HepG2 (cell line): ENCODE data around the gene ABCG1. TPM values are rescaled to one million over a fixed set of nuclear protein-coding genes. Genes with fewer than 3 reads are reported as not detected.

Experiments
- ATAC-seq: fragments of 200-7000 bp; cut with Tn5 transposase; 3 replicates; pipeline ENCODE4 v1.9.1; 2020; ENCODE audit warnings: mild to moderate bottlenecking, moderate library complexity
- BruUV-seq: library from RNA; stranded (reverse); fragments of 400-500 nt; replicated peaks from 2 replicates; lab custom pipeline; 2021; lab: Mats Ljungman, UMichigan
- CTCF ChIA-PET: fragments of 300-600 bp; formaldehyde crosslinking; extraction: SDS; loops from one replicate; lab custom pipeline; 2021; ENCODE audit warnings: low total read pairs, inconsistent platforms, low intra/inter-chr PET ratio; lab: Yijun Ruan, JAX
- POLR2A ChIA-PET: fragments of 350-600 bp; sonication (Branson Sonifier 250); formaldehyde crosslinking; loops from one replicate; lab custom pipeline; 2020; ENCODE audit warnings: antibody characterized with exemption, inconsistent platforms; lab: Yijun Ruan, JAX
- DNase-seq: peaks from one replicate; pipeline ENCODE4 v3.0.0-alpha.2; 2015; ENCODE audit warnings: low spot score
- FAIRE-seq: peaks from 3 replicates; lab custom pipeline; 2011; peaks lifted over from hg19 to GRCh38; lab: Jason Lieb, UNC
- H2AFZ ChIP-seq: one replicate; pipeline ENCODE4 v1.6.1; 2011; ENCODE audit warnings: low read length, inconsistent platforms
- H3K27ac ChIP-seq: fragments of 300-600 bp; 3 replicates; pipeline ENCODE4 v1.8.0; 2011; ENCODE audit warnings: mixed run types, mild to moderate bottlenecking, mixed read lengths, low read length, inconsistent platforms; ENCODE audit not compliant: insufficient read depth; ENCODE audit errors: extremely low read length
- H3K27me3 ChIP-seq, 2 experiments: fragments of 200-600 bp in 1 of 2; 2 replicates in 1 of 2; 3 replicates in 1 of 2; pipeline versions ENCODE4 v1.6.0 to v1.8.0; 2011; ENCODE audit warnings: low read length in 2 of 2, mild to moderate bottlenecking in 2 of 2, moderate library complexity in 2 of 2, inconsistent platforms in 1 of 2; ENCODE audit not compliant: insufficient read depth in 2 of 2, control insufficient read depth in 1 of 2
- H3K36me3 ChIP-seq, 2 experiments: fragments of 200-600 bp in 1 of 2; replicated peaks in 1 of 2; 2 replicates in 1 of 2; 3 replicates in 1 of 2; pipeline versions ENCODE4 v1.5.1 to v1.8.0; 2011; ENCODE audit warnings: low read length in 2 of 2, inconsistent platforms in 1 of 2; ENCODE audit not compliant: insufficient read depth in 2 of 2, control insufficient read depth in 1 of 2
- H3K4me1 ChIP-seq: 2 replicates; pipeline ENCODE4 v1.5.1; 2012; ENCODE audit warnings: low read length, inconsistent platforms; ENCODE audit not compliant: insufficient read depth
- H3K4me2 ChIP-seq: 2 replicates; pipeline ENCODE4 v1.6.0; 2011; ENCODE audit warnings: low read depth, low read length, inconsistent platforms
- H3K4me3 ChIP-seq, 3 experiments: fragments of 200-600 bp in 1 of 3; sonication (generic), shearing (Covaris generic) in 1 of 3; replicated peaks in 1 of 3; 2 replicates each; pipeline ENCODE4 v1.5.1; 2011 to 2016; ENCODE audit warnings: low read length in 3 of 3, inconsistent platforms in 2 of 3, low read depth in 2 of 3, mild to moderate bottlenecking in 2 of 3, control low read depth in 1 of 3, mixed read lengths in 1 of 3; ENCODE audit not compliant: insufficient read depth in 1 of 3
- H3K79me2 ChIP-seq: one replicate; pipeline ENCODE4 v1.6.1; 2011; ENCODE audit warnings: low read length, inconsistent platforms; ENCODE audit not compliant: insufficient read depth
- H3K9ac ChIP-seq: 2 replicates; pipeline ENCODE4 v1.6.0; 2011; ENCODE audit warnings: mild to moderate bottlenecking, low read depth, low read length, inconsistent platforms; ENCODE audit not compliant: insufficient read depth
- H3K9me3 ChIP-seq: 2 replicates; pipeline ENCODE4 v1.5.1; 2012; ENCODE audit warnings: mild to moderate bottlenecking, low read length
- H4K20me1 ChIP-seq: 2 replicates; pipeline ENCODE4 v1.6.0; 2011; ENCODE audit warnings: inconsistent platforms, mild to moderate bottlenecking, low read length, moderate library complexity; ENCODE audit not compliant: insufficient read depth
- CENPBD1 ChIP-seq: sonication (generic); formaldehyde crosslinking; IDR thresholded peaks from 2 replicates; pipeline ENCODE4 v1.8.0; 2022; ENCODE audit warnings: missing genetic modification reagents, low read depth, mild to moderate bottlenecking, borderline replicate concordance
- ETV5 ChIP-seq: IDR thresholded peaks from 2 replicates; pipeline ENCODE4 v1.6.1; 2018; ENCODE audit warnings: missing biosample characterization, missing genetic modification reagents, inconsistent platforms, borderline replicate concordance
- KLF6 ChIP-seq: IDR thresholded peaks from 2 replicates; pipeline ENCODE4 v1.8.0; 2016; ENCODE audit warnings: missing biosample characterization, missing genetic modification reagents
- NAIF1 ChIP-seq: sonication (generic); formaldehyde crosslinking; IDR thresholded peaks from 2 replicates; pipeline ENCODE4 v1.5.0; 2020; ENCODE audit warnings: mild to moderate bottlenecking, missing genetic modification reagents, borderline replicate concordance
- PHF21A ChIP-seq: sonication (generic); formaldehyde crosslinking; IDR thresholded peaks from 2 replicates; pipeline ENCODE4 v1.5.0; 2020; ENCODE audit warnings: mild to moderate bottlenecking, missing genetic modification reagents
- PTBP1 ChIP-seq: fragments of 200-400 bp; formaldehyde crosslinking; IDR thresholded peaks from 2 replicates; pipeline ENCODE4 v1.6.1; 2018; ENCODE audit warnings: low read length, low read depth; ENCODE audit not compliant: poor library complexity, severe bottlenecking
- SALL2 ChIP-seq: sonication (generic); formaldehyde crosslinking; IDR thresholded peaks from 2 replicates; pipeline ENCODE4 v1.8.1; 2023; ENCODE audit warnings: mild to moderate bottlenecking, missing genetic modification reagents, inconsistent platforms
- SUZ12 ChIP-seq: fragments of 150-350 bp; IDR thresholded peaks from 2 replicates; pipeline ENCODE4 v1.6.1; 2014; ENCODE audit warnings: low read depth, low read length
- XBP1 ChIP-seq: sonication (generic); formaldehyde crosslinking; IDR thresholded peaks from 2 replicates; pipeline ENCODE4 v1.5.0; 2020; ENCODE audit warnings: missing genetic modification reagents
- ZNF337 ChIP-seq: sonication (generic); formaldehyde crosslinking; IDR thresholded peaks from 2 replicates; pipeline ENCODE4 v1.5.1; 2020; ENCODE audit warnings: missing genetic modification reagents, low read depth, mild to moderate bottlenecking, borderline replicate concordance
- ZNF562 ChIP-seq: sonication (generic); formaldehyde crosslinking; IDR thresholded peaks from 2 replicates; pipeline ENCODE4 v1.8.0; 2022; ENCODE audit warnings: missing genetic modification reagents, borderline replicate concordance
- ZNF589 ChIP-seq: sonication (generic); formaldehyde crosslinking; conservative IDR thresholded peaks from 2 replicates; pipeline ENCODE4 v1.8.0; 2022; ENCODE audit warnings: mild to moderate bottlenecking, moderate library complexity, missing genetic modification reagents
- ZNF776 ChIP-seq: sonication (generic); formaldehyde crosslinking; IDR thresholded peaks from 2 replicates; pipeline ENCODE4 v1.4.0; 2020; ENCODE audit warnings: mild to moderate bottlenecking, missing genetic modification reagents
- WGBS: methylation state at CpG from one replicate; pipeline ENCODE4 v1.1.6; 2017; ENCODE audit warnings: low lambda C conversion rate; 5-methylcytosine and 5-hydroxymethylcytosine counted together
- in situ Hi-C: cut with HindIII; loops from 2 replicates; pipeline ENCODE4 v1.10.0; 2017; ENCODE audit warnings: low pct_unique_long_range_greater_than_20kb; ENCODE audit not compliant: extremely low pct_ligation_motif_present
- intact Hi-C: fragments of 100-400 bp; cut with micrococcal nuclease; formaldehyde crosslinking; loops from one replicate; pipeline ENCODE4 v1.10.0; 2022; ENCODE audit not compliant: unreplicated experiment
- polyA plus RNA-seq, 8 experiments: library from polyadenylated mRNA; depleted of rRNA in 3 of 8; stranded (reverse) in 7 of 8; unstranded in 1 of 8; fragments of >200 nt; fragmentation: Illumina TruSeq in 4 of 8; extraction: Trizol in 4 of 8; gene quantifications; 2 replicates each; pipeline versions ENCODE4 v1.2.1 to v1.2.3, GENCODE V29; 2011 to 2016; ENCODE audit warnings: low read depth in 4 of 8, missing spikeins in 1 of 8, mixed read lengths in 1 of 8; ENCODE audit not compliant: insufficient read depth in 1 of 8
- total RNA-seq, 5 experiments: library from RNA; depleted of rRNA; stranded (reverse); fragments of >200 nt; fragmentation: Illumina TruSeq; extraction: Trizol; gene quantifications; 2 replicates each; pipeline ENCODE4 v1.2.3, GENCODE V29; 2016; ENCODE audit warnings: low read depth in 1 of 5
- TF ChIP-seq, protein P1 (sequence below): sonication (generic); formaldehyde crosslinking; IDR thresholded peaks from 2 replicates; pipeline ENCODE4 v1.8.0; 2022; ENCODE audit warnings: missing genetic modification reagents, mild to moderate bottlenecking, moderate library complexity, borderline replicate concordance
- TF ChIP-seq, protein P2 (sequence below): sonication (generic); formaldehyde crosslinking; IDR thresholded peaks from 2 replicates; pipeline ENCODE4 v1.4.0; 2020; ENCODE audit warnings: missing genetic modification reagents, borderline replicate concordance

ABCG1 gene
- total and polyA plus RNA-seq, 2 of the 13 experiments (the other 11 are each of a cell fraction or from before 2014, with no cell fraction given), result 0.04 TPM; not detected in 1

GRCh38 chr21:42298237-42298636 lies 79.3 kb downstream of the ABCG1 start (continued):
- TF ChIP-seq CENPBD1, result no peak
- no peak for TF ChIP-seq PHF21A (CRISPR knock-in tag)

- ChIA-PET CTCF (no interaction called here), POLR2A (no interaction called here)
- TF ChIP-seq XBP1 (CRISPR knock-in tag), result no peak
- TF ChIP-seq SALL2, result no peak
- no peak for TF ChIP-seq ZNF562 (CRISPR knock-in tag)
- TF ChIP-seq ZNF776, result no peak
- TF ChIP-seq, protein P1, sequence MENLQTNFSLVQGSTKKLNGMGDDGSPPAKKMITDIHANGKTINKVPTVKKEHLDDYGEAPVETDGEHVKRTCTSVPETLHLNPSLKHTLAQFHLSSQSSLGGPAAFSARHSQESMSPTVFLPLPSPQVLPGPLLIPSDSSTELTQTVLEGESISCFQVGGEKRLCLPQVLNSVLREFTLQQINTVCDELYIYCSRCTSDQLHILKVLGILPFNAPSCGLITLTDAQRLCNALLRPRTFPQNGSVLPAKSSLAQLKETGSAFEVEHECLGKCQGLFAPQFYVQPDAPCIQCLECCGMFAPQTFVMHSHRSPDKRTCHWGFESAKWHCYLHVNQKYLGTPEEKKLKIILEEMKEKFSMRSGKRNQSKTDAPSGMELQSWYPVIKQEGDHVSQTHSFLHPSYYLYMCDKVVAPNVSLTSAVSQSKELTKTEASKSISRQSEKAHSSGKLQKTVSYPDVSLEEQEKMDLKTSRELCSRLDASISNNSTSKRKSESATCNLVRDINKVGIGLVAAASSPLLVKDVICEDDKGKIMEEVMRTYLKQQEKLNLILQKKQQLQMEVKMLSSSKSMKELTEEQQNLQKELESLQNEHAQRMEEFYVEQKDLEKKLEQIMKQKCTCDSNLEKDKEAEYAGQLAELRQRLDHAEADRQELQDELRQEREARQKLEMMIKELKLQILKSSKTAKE (CRISPR knock-in tag), result no peak
- TF ChIP-seq KLF6 (CRISPR knock-in tag), result no peak
- no peak for TF ChIP-seq ETV5
- no peak for TF ChIP-seq SUZ12
- TF ChIP-seq ZNF337 (CRISPR knock-in tag), result no peak
- no peak for TF ChIP-seq ZNF589 (CRISPR knock-in tag)
- no peak for TF ChIP-seq NAIF1
- TF ChIP-seq, protein P2, sequence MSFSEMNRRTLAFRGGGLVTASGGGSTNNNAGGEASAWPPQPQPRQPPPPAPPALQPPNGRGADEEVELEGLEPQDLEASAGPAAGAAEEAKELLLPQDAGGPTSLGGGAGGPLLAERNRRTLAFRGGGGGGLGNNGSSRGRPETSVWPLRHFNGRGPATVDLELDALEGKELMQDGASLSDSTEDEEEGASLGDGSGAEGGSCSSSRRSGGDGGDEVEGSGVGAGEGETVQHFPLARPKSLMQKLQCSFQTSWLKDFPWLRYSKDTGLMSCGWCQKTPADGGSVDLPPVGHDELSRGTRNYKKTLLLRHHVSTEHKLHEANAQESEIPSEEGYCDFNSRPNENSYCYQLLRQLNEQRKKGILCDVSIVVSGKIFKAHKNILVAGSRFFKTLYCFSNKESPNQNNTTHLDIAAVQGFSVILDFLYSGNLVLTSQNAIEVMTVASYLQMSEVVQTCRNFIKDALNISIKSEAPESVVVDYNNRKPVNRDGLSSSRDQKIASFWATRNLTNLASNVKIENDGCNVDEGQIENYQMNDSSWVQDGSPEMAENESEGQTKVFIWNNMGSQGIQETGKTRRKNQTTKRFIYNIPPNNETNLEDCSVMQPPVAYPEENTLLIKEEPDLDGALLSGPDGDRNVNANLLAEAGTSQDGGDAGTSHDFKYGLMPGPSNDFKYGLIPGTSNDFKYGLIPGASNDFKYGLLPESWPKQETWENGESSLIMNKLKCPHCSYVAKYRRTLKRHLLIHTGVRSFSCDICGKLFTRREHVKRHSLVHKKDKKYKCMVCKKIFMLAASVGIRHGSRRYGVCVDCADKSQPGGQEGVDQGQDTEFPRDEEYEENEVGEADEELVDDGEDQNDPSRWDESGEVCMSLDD (CRISPR knock-in tag), result no peak
- TF ChIP-seq PTBP1, result no peak
- H4K20me1 ChIP-seq, result no peaks in the 10 kb centered on the region; the same call in 1 of the 2 replicates
- no peak overlapping the region for H2AFZ ChIP-seq
- H3K79me2 ChIP-seq, result no peaks in the 10 kb centered on the region
- intact Hi-C loops (no loop called here), in situ Hi-C loops (no loop called here)
- no peak for FAIRE-seq
- H3K4me1 ChIP-seq, result no peaks in the 10 kb centered on the region
- DNase-seq, result no peak
- no peak overlapping the region for H3K9ac ChIP-seq
- no peak overlapping the region for H3K27ac ChIP-seq
- no peaks in the 10 kb centered on the region for H3K9me3 ChIP-seq
- BruUV-seq, result no TSS peak
- 7% methylated on average over 2 of the region's 5 CpGs for WGBS
- peaks cover 5 to 47% of the 10 kb centered on the region in 2 experiments; a peak in 3 of 5 replicates for H3K27me3 ChIP-seq
- ATAC-seq, result no peak
- no peaks in the 10 kb centered on the region for H3K36me3 ChIP-seq
- no peak overlapping the region for H3K4me3 ChIP-seq
- H3K4me2 ChIP-seq, result no peak overlapping the region
Measured at GRCh38 chr21:42298657-42299056, 79.7 kb downstream of the ABCG1 start.
